B cell (primary cell): Measurements from ENCODE around the gene LIPC. TPM values are rescaled to one million over a fixed set of nuclear protein-coding genes. Genes with fewer than 3 reads are reported as not detected.
A peak's percentile ranks its signal among the peaks of the same experiment; 100 is the strongest.

Experiments
- ATAC-seq: fragments of 200-7000 bp; cut with Tn5 transposase; one replicate; pipeline ENCODE4 v1.10.0; 2021; ENCODE audit warnings: low read depth, mild to moderate bottlenecking, moderate number of reproducible peaks, moderate library complexity
- CTCF ChIA-PET: fragments of 350-600 bp; sonication (Branson Sonifier 250); formaldehyde crosslinking; loops from one replicate; lab custom pipeline; 2021; ENCODE audit warnings: antibody characterized with exemption, inconsistent platforms; lab: Charles Lee
- POLR2A ChIA-PET: fragments of 350-600 bp; sonication (Branson Sonifier 250); formaldehyde crosslinking; loops from one replicate; lab custom pipeline; 2021; ENCODE audit warnings: antibody characterized with exemption; lab: Charles Lee
- DNase-seq: peaks from one replicate; pipeline ENCODE4 v3.0.0; 2013
- H2AFZ ChIP-seq: 2 replicates; pipeline ENCODE4 v1.6.1; 2012; ENCODE audit warnings: mild to moderate bottlenecking, low read depth, low read length; ENCODE audit not compliant: insufficient read depth, poor library complexity, severe bottlenecking
- H3K27ac ChIP-seq, 2 donors: 1 replicate in 1 of 2; 2 replicates in 1 of 2; pipeline ENCODE4 v1.5.1; 2012 to 2013; ENCODE audit warnings: low read length in 2 of 2, mild to moderate bottlenecking in 2 of 2, moderate library complexity in 1 of 2
- H3K27me3 ChIP-seq, 4 experiments: fragments of 200-600 bp in 1 of 4; sonication (generic) in 1 of 4; replicated peaks in 1 of 4; 1 replicate in 2 of 4; 2 replicates in 2 of 4; pipeline versions ENCODE4 v1.6.1 to v1.7.0; 2013 to 2016; ENCODE audit warnings: low read length in 3 of 4, mild to moderate bottlenecking in 2 of 4, mixed read lengths in 1 of 4, moderate library complexity in 1 of 4; ENCODE audit not compliant: insufficient read depth in 4 of 4, control insufficient read depth in 3 of 4; ENCODE audit errors: control extremely low read depth in 1 of 4
- H3K36me3 ChIP-seq, 2 experiments: replicated peaks in 1 of 2; 1 replicate in 1 of 2; 2 replicates in 1 of 2; pipeline versions ENCODE4 v1.6.1 to v1.7.1; 2013; ENCODE audit warnings: low read length in 1 of 2; ENCODE audit not compliant: insufficient read depth in 2 of 2, control insufficient read depth in 1 of 2; ENCODE audit errors: control extremely low read depth in 1 of 2, extremely low read depth in 1 of 2
- H3K4me1 ChIP-seq, 2 donors: fragments of 200-600 bp in 1 of 2; sonication (generic) in 1 of 2; 1 replicate in 1 of 2; 2 replicates in 1 of 2; pipeline versions ENCODE4 v1.5.1 to v1.6.1; 2013 to 2017; ENCODE audit warnings: low read length in 2 of 2; ENCODE audit not compliant: control insufficient read depth in 2 of 2, insufficient read depth in 2 of 2
- H3K4me2 ChIP-seq: replicated peaks from 2 replicates; pipeline ENCODE3; 2012; ENCODE audit warnings: mild to moderate bottlenecking, low read depth, low read length; ENCODE audit not compliant: poor library complexity, severe bottlenecking
- H3K4me3 ChIP-seq, 5 experiments: fragments of 200-600 bp in 1 of 5; sonication (generic) in 1 of 5; 1 replicate in 3 of 5; 2 replicates in 2 of 5; pipeline versions ENCODE4 v1.5.1 to v1.7.0; 2011 to 2016; ENCODE audit warnings: low read length in 4 of 5, mild to moderate bottlenecking in 4 of 5, low read depth in 2 of 5, control low read depth in 1 of 5, moderate library complexity in 1 of 5; ENCODE audit not compliant: insufficient read depth in 1 of 5; ENCODE audit errors: control extremely low read depth in 1 of 5, extremely low read depth in 1 of 5
- H3K79me2 ChIP-seq: fragments of 200-600 bp; sonication (generic); one replicate; pipeline ENCODE4 v1.6.0; 2016; ENCODE audit warnings: low read length; ENCODE audit not compliant: control insufficient read depth, insufficient read depth
- H3K9ac ChIP-seq: fragments of 200-600 bp; sonication (generic); 2 replicates; pipeline ENCODE4 v1.6.1; 2017; ENCODE audit warnings: mild to moderate bottlenecking, low read length, moderate library complexity
- H3K9me3 ChIP-seq, 3 donors: one replicate each; pipeline versions ENCODE4 v1.6.1 to v1.7.1; 2013; ENCODE audit warnings: low read length in 2 of 3; ENCODE audit not compliant: control insufficient read depth in 2 of 3, insufficient read depth in 1 of 3; ENCODE audit errors: control extremely low read depth in 1 of 3
- H4K20me1 ChIP-seq: 2 replicates; pipeline ENCODE4 v1.6.0; 2012; ENCODE audit warnings: mild to moderate bottlenecking, low read length; ENCODE audit not compliant: insufficient read depth, control insufficient read depth, poor library complexity, severe bottlenecking
- H3K27ac Mint-ChIP-seq: one replicate; pipeline ENCODE4 v1.8.0; 2021; ENCODE audit warnings: mixed read lengths
- H3K27me3 Mint-ChIP-seq: one replicate; pipeline ENCODE4 v1.8.0; 2021; ENCODE audit warnings: mixed read lengths
- H3K4me1 Mint-ChIP-seq: one replicate; pipeline ENCODE4 v1.8.0; 2021; ENCODE audit warnings: mixed read lengths
- H3K4me3 Mint-ChIP-seq: one replicate; pipeline ENCODE4 v1.8.0; 2021; ENCODE audit warnings: mixed read lengths
- H3K9me3 Mint-ChIP-seq: one replicate; pipeline ENCODE4 v1.8.0; 2022; ENCODE audit warnings: mixed read lengths; ENCODE audit not compliant: insufficient read depth
- CTCF ChIP-seq: fragments of 200-600 bp; IDR thresholded peaks from one replicate; pipeline ENCODE4 v1.8.0; 2022; ENCODE audit warnings: antibody characterized with exemption, mild to moderate bottlenecking
- EZH2 ChIP-seq: IDR thresholded peaks from 2 replicates; pipeline ENCODE4 v1.6.1; 2012; ENCODE audit warnings: borderline replicate concordance, low read depth, mild to moderate bottlenecking, moderate library complexity, low read length; ENCODE audit not compliant: insufficient read depth, poor library complexity, severe bottlenecking
- WGBS: methylation state at CpG from one replicate; pipeline ENCODE4 v1.1.5; 2013; ENCODE audit warnings: missing lambda C conversion rate; ENCODE audit not compliant: insufficient coverage; 5-methylcytosine and 5-hydroxymethylcytosine counted together
- intact Hi-C: fragments of 100-400 bp; cut with micrococcal nuclease; formaldehyde crosslinking; loops from one replicate; pipeline ENCODE4 v1.10.0; 2022
- polyA plus RNA-seq: library from polyadenylated mRNA; depleted of rRNA; stranded (reverse); fragments of >200 nt; gene quantifications from 2 replicates; pipeline ENCODE4 v1.2.3, GENCODE V29; 2012
- total RNA-seq, 2 donors: library from RNA; stranded (reverse); fragments of 120-200 nt in 1 of 2; gene quantifications; 1 replicate in 1 of 2; 2 replicates in 1 of 2; pipeline versions ENCODE4 v1.2.3 to v1.2.4, GENCODE V29; 2013 to 2022

The LIPC gene
- total and polyA plus RNA-seq, 2 donors (not counting 1 experiment from before 2014, with no cell fraction given) = not detected

GRCh38 chr15:58521293-58521991 is 89.7 kb downstream of the LIPC start:
- Mint-ChIP-seq H3K27me3 (peaks cover 26% of the 10 kb centered on the region), H3K27ac (no peak overlapping the region), H3K4me1 (peaks cover 30% of the 10 kb centered on the region), H3K4me3 (no peak overlapping the region), H3K9me3 (no peaks in the 10 kb centered on the region)
- no peaks in the 10 kb centered on the region for H4K20me1 ChIP-seq
- no peak overlapping the region for H3K9ac ChIP-seq
- no peaks in the 10 kb centered on the region for H3K36me3 ChIP-seq
- H3K4me1 ChIP-seq = peaks cover 16 to 23% of the 10 kb centered on the region in 2 donors
- peak overlapping the region; percentile 35 for H2AFZ ChIP-seq
- ATAC-seq (no peak), DNase-seq (peak; percentile 12)
- intact Hi-C loops = no loop called here
- ChIA-PET CTCF (no interaction called here), POLR2A (no interaction called here)
- 10% methylated on average over 9 of the region's 13 CpGs for WGBS
- no peaks in the 10 kb centered on the region for H3K79me2 ChIP-seq
- H3K9me3 ChIP-seq = no peaks in the 10 kb centered on the region
- H3K4me2 ChIP-seq = peak overlapping the region; percentile 22
- peaks cover 0 to 2% (median 1%) of the 10 kb centered on the region in 4 experiments for H3K27me3 ChIP-seq
- H3K4me3 ChIP-seq = no peak overlapping the region
- no peak overlapping the region for H3K27ac ChIP-seq
- TF ChIP-seq EZH2 = no peak
- TF ChIP-seq CTCF = no peak

DNA sequence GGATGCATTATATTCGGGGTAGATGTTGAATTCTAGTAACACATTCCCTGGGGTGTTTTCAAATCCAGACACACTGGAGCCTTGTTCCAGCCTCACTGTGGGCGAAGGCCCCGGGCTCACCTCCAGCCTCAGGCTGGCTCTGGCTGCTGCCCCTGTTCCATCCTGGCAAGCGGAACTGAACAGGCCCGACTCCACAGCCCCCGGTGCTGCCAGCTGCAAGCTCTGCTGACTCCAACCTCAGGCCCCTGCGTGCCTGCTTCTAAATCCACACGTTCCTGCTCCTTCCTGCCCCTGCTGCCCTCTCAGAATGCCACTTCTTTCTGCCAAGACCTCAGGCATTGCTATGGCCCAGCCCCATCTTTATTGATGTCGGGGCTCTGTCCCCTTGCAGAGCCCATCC is 90.6 kb downstream of the LIPC start:
- H3K4me3 Mint-ChIP-seq = no peak overlapping the region
- no peaks in the 10 kb centered on the region for H3K79me2 ChIP-seq
- intact Hi-C loops = no loop called here
- H3K9me3 ChIP-seq = no peaks in the 10 kb centered on the region
- 95% methylated on average over 9 of the region's 9 CpGs for WGBS
- peaks cover 26% of the 10 kb centered on the region for H3K27me3 Mint-ChIP-seq
- no peak overlapping the region for H3K4me2 ChIP-seq
- no peaks in the 10 kb centered on the region for H3K36me3 ChIP-seq
- H3K27ac ChIP-seq = no peak overlapping the region
- no peak overlapping the region for H2AFZ ChIP-seq
- H4K20me1 ChIP-seq = no peaks in the 10 kb centered on the region
- peaks cover 30% of the 10 kb centered on the region for H3K4me1 Mint-ChIP-seq
- H3K4me1 ChIP-seq = peaks cover 16 to 21% of the 10 kb centered on the region in 2 donors
- ChIA-PET CTCF (no interaction called here), POLR2A (no interaction called here)
- H3K27ac Mint-ChIP-seq = no peak overlapping the region
- H3K9ac ChIP-seq = no peak overlapping the region
- DNase-seq = no peak
- no peaks in the 10 kb centered on the region for H3K9me3 Mint-ChIP-seq
- H3K27me3 ChIP-seq = peaks cover 0 to 2% (median 1%) of the 10 kb centered on the region in 4 experiments
- no peak overlapping the region for H3K4me3 ChIP-seq
- TF ChIP-seq EZH2 (no peak), CTCF (no peak)
- no peak for ATAC-seq
